Measurements from ENCODE around the gene DIRAS1.

The DIRAS1 gene

DNA sequence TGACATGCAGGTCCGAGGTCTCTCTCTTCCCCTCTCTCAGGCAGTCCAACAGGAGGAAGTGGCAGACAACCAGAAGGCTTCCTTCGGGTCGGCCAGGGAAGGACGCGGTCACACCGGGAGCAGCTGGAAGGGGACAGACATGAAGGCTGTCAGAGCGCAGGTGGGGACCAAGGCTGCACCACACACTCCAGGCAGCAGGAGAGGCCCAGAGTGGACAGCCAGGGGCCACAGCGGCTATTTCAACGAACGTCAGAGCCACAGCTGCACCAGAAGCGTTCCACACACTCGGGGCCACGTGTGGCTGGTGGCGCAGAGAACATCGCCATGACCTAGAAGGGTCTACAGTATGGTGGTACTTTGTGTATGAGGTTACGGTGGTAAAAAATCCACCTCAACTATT is 34.6 kb upstream of the DIRAS1 start:
- no peak for DNase-seq (ENCODE audit: low read depth in 2 of 2)

DNA sequence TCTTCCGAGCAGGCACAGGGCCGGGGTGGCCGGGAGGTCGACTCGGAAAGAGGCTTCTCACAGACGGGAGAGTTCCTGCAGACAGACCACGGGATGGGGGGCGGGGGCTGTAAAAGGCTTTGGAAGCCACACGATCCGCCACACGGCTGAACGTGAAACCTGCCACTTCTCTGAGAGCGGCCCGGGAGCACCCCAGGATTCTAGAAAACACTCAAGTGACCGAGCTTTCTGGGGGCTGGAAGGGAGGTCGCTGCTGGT is 34.2 kb upstream of the DIRAS1 start:
- DNase-seq (ENCODE audit: low read depth in 2 of 2), result no peak

DNA sequence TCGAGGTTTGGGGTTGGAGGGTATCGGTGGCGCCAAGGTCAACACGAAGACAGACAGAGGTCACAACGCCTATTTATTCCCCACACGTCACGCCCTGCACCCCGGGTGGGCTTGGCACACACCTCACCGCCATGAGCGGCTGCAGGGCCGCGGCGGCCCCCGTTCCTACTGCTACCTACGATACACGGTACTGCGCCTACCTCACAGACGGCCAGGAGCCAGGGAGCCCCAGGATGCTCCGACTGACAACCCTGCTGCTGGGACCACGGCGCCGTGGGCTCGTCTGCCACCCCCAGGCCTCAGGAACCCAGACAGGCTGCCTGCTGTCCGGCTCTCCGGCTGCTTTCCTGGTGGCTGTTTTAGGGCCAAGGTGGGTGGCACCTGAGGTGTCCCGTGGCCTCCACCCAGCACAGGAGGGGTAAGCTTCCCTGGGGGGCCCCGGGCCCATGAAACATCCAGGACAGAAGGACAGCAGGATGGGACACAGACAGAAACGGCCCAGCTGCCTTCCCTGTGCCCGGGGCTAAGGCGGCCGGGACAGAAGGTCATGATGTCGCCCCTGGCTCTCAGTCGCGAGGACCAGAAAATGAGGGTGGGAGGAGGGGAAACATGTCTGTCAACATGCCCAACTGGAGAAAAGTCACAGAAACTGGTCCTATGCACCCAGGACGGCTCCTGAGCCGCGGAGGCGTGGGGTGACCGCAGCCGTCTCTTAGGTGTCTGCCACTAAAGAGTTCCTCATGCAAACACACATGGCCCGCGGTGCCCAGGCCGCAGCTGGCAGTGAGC is 33.7 kb upstream of the DIRAS1 start:
- no peak for DNase-seq (ENCODE audit: low read depth in 2 of 2)

GRCh38 chr19:2751438-2751830 is 30.3 kb upstream of the DIRAS1 start:
- DNase-seq (ENCODE audit: low read depth in 2 of 2), result no peak

GRCh38 chr19:2750808-2751437 is 29.8 kb upstream of the DIRAS1 start:
- DNase-seq (ENCODE audit: low read depth in 2 of 2), result no peak

- no peak for DNase-seq (ENCODE audit: low read depth in 2 of 2)
Measured at GRCh38 chr19:2747349-2747748, 26.2 kb upstream of the DIRAS1 start.

DNA sequence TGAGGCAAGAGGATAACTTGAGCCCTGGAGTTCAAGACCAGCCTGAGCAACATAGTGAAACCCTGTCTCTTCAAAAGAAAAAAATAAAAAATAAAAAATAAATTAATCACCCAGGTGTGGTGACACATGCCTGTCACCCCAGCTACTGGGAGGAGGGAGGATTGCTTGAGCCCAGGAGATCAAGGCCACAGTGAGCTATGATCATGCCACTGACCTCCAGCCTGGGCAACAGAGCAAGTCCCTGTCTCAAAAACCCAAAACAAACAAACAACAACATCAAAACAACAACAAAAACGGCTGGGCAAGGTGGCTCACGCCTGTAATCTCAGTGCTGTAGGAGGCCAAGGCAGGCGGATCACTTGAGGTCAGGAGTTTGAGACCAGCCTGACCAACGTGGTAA is 22.9 kb upstream of the DIRAS1 start:
- no peak for DNase-seq (ENCODE audit: low read depth in 2 of 2)

- no peak for DNase-seq (ENCODE audit: low read depth in 2 of 2)
Measured at GRCh38 chr19:2743099-2743498, 21.9 kb upstream of the DIRAS1 start.

DNA sequence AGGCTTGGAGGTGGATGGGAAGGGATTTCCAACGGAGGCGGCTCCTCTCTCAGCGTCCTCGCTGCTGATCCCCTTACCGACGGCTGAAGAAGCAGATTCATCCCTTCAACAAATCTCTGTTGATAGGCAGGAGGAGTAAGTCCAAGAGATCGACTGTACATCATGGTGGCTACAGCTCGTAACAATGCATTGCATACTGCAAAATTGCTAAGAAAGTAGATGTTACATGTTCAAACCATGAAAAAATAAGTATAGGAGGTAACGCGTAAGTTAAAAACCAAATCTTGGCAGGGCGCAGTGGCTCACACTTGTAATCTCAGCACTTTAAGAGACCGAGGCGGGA is 19.1 kb upstream of the DIRAS1 start:
- DNase-seq (ENCODE audit: low read depth in 2 of 2), result no peak

DNA sequence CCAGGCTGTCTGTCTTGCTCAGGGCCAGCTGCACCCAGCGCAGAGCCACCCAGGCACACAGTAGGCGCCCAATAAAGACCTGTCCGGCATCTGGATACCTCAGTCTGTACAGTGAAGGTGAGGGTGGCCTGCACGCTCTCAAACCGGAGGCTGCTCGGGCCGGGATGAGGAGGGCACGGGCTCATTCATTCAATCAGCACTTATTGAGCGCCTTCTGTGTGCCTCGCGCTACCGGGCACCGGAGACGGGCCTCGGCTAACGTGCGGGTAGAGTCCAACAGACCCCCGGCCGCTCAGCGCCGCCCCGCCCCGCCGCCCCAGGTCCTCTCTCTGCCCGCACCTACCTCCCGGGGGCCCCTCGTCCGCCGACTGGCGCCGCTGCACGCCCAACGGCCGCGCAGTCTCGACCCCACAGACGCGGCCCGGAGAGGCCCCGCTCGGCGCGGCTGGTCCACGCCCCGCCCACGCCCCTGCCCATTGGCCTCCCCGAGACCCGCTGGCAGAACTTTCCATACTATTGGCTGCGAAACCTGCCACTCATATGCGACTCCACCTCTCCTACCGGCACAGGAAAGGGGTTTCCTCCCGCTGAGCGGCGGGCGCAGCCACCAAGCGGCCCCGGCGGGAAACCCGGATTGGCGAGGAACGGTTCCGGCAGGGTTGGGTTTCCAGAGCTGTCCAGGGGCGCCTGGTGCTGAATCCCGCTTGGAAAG is 18.6 kb upstream of the DIRAS1 start, which contains the start of gene SLC39A3:
TSS of gene SLC39A3 (minus strand) at position 416 of the 712 bp plus-strand sequence. CDS start 2,760 bp downstream, outside the sequence.
- peak; percentile 98 for DNase-seq (ENCODE audit: low read depth in 2 of 2)

DNA sequence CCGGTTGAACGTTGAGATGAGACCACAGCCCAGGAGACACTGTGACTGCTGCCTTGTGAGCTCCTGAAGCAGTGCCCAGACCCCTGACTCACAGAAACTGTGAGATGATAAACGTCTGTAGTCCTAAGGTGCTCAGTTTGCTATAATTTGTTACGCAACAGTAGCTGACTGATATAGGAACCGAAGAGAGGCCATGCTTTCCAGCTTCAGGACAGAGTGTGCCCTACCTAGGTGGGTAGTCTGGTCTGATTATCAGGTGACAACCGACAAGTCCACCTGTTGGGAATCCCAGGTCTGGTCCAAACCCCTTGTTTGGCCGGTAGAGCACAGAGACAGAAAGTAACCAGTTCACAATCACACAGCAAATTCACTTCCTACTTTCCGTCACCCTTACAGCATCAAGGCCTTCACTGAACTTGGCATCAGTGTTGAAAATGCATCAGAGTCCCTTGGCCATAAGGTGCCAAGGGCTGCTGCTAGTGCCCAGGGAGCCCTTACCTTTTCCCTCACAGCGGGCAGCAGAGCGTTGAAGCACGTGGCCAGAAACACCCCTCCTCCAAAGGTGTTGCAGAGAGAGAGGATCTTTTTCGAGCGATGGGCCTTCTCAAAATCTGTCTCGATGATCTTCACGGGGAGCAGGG is 15.5 kb upstream of the DIRAS1 start:
- DNase-seq (ENCODE audit: low read depth in 2 of 2), result no peak

DNA sequence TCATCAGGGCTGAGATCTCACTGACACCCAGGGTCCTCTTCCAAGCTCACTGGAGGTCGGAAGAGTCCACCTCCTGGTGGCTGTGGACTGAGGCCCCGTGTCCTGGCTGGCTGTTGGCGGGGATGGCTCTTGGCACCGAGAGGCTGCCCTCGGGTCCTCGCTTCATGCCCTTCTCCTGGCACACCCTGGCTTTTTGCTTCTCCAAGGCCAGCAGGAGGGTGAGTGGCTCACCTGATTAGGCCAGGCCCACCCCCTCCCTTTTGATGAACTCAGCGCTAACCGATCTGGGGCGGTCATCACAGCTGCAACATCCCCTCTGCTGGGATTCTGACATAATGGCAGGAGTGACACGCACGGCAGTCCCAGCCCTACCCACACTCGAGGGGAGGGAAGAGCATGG is 14.2 kb upstream of the DIRAS1 start:
- DNase-seq (ENCODE audit: low read depth in 2 of 2), result no peak

- DNase-seq (ENCODE audit: low read depth in 2 of 2), result no peak
Measured at GRCh38 chr19:2734589-2735288, 13.6 kb upstream of the DIRAS1 start.

- DNase-seq (ENCODE audit: low read depth in 2 of 2), result no peak
Measured at GRCh38 chr19:2733930-2734588, 12.9 kb upstream of the DIRAS1 start.

DNA sequence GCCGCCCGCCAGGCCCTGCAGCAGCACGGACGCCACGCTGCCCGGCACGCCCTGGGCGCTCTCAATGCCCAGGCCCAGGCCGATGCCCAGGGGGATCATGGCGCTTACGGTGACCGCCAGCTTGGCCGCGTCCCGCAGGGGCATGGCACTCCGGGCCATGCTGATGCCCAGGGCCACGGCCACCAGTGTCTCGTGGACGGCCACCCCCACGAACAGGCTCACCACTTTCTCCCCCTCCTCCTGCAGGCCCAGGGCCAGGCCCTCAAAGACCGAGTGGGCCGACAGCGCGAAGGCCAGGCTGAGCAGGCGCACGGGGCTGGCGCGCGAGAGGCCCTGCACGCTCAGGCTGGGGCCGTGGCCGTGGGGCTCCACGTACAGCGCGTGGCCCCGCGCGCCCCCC is 11.7 kb upstream of the DIRAS1 start:
- no peak for DNase-seq (ENCODE audit: low read depth in 2 of 2)

- no peak for DNase-seq (ENCODE audit: low read depth in 2 of 2)
Measured at GRCh38 chr19:2732157-2732725, 11.1 kb upstream of the DIRAS1 start.

GRCh38 chr19:2731181-2731995 is 10.2 kb upstream of the DIRAS1 start:
- DNase-seq (ENCODE audit: low read depth in 2 of 2), result no peak

- DNase-seq (ENCODE audit: low read depth in 2 of 2), result no peak
Measured at GRCh38 chr19:2729943-2730818, 9.0 kb upstream of the DIRAS1 start.

DNA sequence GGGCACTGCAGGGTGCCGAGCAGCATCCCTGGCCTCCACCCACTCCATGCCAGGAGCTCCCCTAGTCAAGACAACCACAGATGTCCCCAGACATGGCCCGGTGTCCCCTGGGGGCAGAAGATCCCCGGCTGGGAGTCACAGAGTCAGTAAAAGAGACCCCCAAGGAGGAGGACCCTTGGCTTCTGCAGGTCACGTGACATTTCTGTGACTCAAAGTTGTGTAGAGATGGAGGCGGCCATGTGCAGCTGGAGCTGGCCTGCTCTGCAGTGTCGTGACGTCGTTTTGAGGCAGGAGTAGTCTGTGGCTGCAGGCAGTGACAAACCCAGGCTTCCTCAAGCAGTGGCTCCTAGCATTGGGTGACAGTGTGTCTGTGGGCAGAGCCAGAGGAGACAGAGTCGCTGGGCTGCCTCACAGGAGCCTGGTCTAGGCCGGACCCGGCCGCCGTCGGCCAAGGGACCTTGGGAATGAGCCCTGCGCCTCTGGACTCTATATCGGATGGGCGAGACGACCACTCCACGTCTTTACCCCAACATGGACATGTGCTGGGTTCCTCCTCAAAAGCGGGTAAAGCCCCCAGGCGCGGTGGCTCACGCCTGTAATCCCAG is 7.7 kb upstream of the DIRAS1 start:
- DNase-seq (ENCODE audit: low read depth in 2 of 2), result no peak
